Brain microvascular endothelial cell (primary cell): ENCODE results near the gene ST8SIA2.

Experiments used
- DNase-seq: peaks from one replicate; pipeline ENCODE4 v3.0.0-alpha.2; 2020
- H3K27ac ChIP-seq: fragments of 250-450 bp; sonication (Bioruptor Pico); 2 replicates; pipeline ENCODE4 v1.5.1; 2020; ENCODE audit warnings: mild to moderate bottlenecking, moderate library complexity
- H3K27me3 ChIP-seq: fragments of 250-450 bp; sonication (Bioruptor Pico); replicated peaks from 2 replicates; pipeline ENCODE4 v1.5.1; 2020; ENCODE audit warnings: mild to moderate bottlenecking
- H3K36me3 ChIP-seq: fragments of 250-450 bp; sonication (Bioruptor Pico); replicated peaks from 2 replicates; pipeline ENCODE4 v1.5.1; 2020; ENCODE audit warnings: mild to moderate bottlenecking
- H3K4me3 ChIP-seq: 2 replicates; pipeline ENCODE4 v1.5.1; 2011; ENCODE audit warnings: low read depth, mild to moderate bottlenecking, control low read depth, low read length, moderate library complexity
- CTCF ChIP-seq: IDR thresholded peaks from 2 replicates; pipeline ENCODE4 v1.5.1; 2011; ENCODE audit warnings: low read depth, mild to moderate bottlenecking, moderate library complexity, low read length, control low read depth, inconsistent platforms; ENCODE audit errors: missing control alignments
- in situ Hi-C: cut with HindIII; loops from 2 replicates; pipeline ENCODE4 v1.10.0; 2017; ENCODE audit warnings: low sequenced_read_pairs, low pct_ligation_motif_present

ST8SIA2 gene

GRCh38 chr15:92480361-92480760 is 86.7 kb downstream of the ST8SIA2 start:
- H3K27me3 ChIP-seq, result no peaks in the 10 kb centered on the region
- no peaks in the 10 kb centered on the region for H3K36me3 ChIP-seq
- in situ Hi-C loops, result no loop called here
- no peak for TF ChIP-seq CTCF
- DNase-seq, result no peak
- H3K27ac ChIP-seq, result no peak overlapping the region
- H3K4me3 ChIP-seq, result no peak overlapping the region

- in situ Hi-C loops, result no loop called here
- no peak for DNase-seq
These were observed 91.8 kb downstream of the ST8SIA2 start for GRCh38 chr15:92485441-92485840.

GRCh38 chr15:92492551-92493115 is 99.0 kb downstream of the ST8SIA2 start:
- in situ Hi-C loops, result no loop called here
- Histone ChIP-seq H3K27me3 (peaks cover 2% of the 10 kb centered on the region), H3K4me3 (no peak overlapping the region)

More at GRCh38 chr15:92485441-92485840, 91.8 kb downstream of the ST8SIA2 start:
- Histone ChIP-seq H3K27ac (no peak overlapping the region), H3K4me3 (no peak overlapping the region), H3K36me3 (no peaks in the 10 kb centered on the region), H3K27me3 (no peaks in the 10 kb centered on the region)
- no peak for TF ChIP-seq CTCF

GRCh38 chr15:92494806-92495336 is 101.2 kb downstream of the ST8SIA2 start:
- no peak for DNase-seq
- no peak for TF ChIP-seq CTCF
- in situ Hi-C loops, result no loop called here
- H3K27ac ChIP-seq, result no peak overlapping the region
- no peak overlapping the region for H3K4me3 ChIP-seq
- H3K27me3 ChIP-seq, result peaks cover 2% of the 10 kb centered on the region
- H3K36me3 ChIP-seq, result no peaks in the 10 kb centered on the region

More at GRCh38 chr15:92492551-92493115, 99.0 kb downstream of the ST8SIA2 start:
- no peak for TF ChIP-seq CTCF
- no peak overlapping the region for H3K27ac ChIP-seq
- no peak for DNase-seq
- no peaks in the 10 kb centered on the region for H3K36me3 ChIP-seq

- TF ChIP-seq CTCF, result no peak
- no peak for DNase-seq
- peaks cover 2% of the 10 kb centered on the region for H3K27me3 ChIP-seq
- no peaks in the 10 kb centered on the region for H3K36me3 ChIP-seq
- in situ Hi-C loops, result no loop called here
- H3K27ac ChIP-seq, result no peak overlapping the region
- no peak overlapping the region for H3K4me3 ChIP-seq
These were observed 101.8 kb downstream of the ST8SIA2 start for GRCh38 chr15:92495446-92495845.
